Esophagus (tissue), 2 donors: ENCODE measurements around the gene CYP4Z1. TPM values are rescaled to one million over a fixed set of nuclear protein-coding genes. Genes with fewer than 3 reads are reported as not detected.
"Not testable (repeated sequence)": the region's sequence is repeated elsewhere in the genome, so short reads cannot be mapped to it uniquely, and the experiment has no call there.

Source experiments
- H3K27ac ChIP-seq, 2 donors: one replicate each; pipeline ENCODE4 v1.5.1; 2013; ENCODE audit warnings: low read depth in 2 of 2, mild to moderate bottlenecking in 2 of 2, inconsistent platforms in 1 of 2, low read length in 1 of 2, moderate library complexity in 1 of 2
- H3K27me3 ChIP-seq, 2 donors: one replicate each; pipeline ENCODE4 v1.6.1; 2013; ENCODE audit warnings: low read length in 2 of 2, control low read depth in 1 of 2, mild to moderate bottlenecking in 1 of 2; ENCODE audit not compliant: insufficient read depth in 2 of 2, control insufficient read depth in 1 of 2
- H3K36me3 ChIP-seq, 2 donors: one replicate each; pipeline ENCODE4 v1.6.1; 2013; ENCODE audit warnings: low read length in 1 of 2; ENCODE audit not compliant: control insufficient read depth in 2 of 2, insufficient read depth in 2 of 2
- H3K4me1 ChIP-seq, 2 donors: one replicate each; pipeline ENCODE4 v1.6.1; 2013; ENCODE audit warnings: low read length in 1 of 2; ENCODE audit not compliant: control insufficient read depth in 2 of 2, insufficient read depth in 2 of 2
- H3K4me3 ChIP-seq, 2 donors: one replicate each; pipeline ENCODE4 v1.5.1; 2013; ENCODE audit warnings: low read length in 2 of 2, mild to moderate bottlenecking in 2 of 2, low read depth in 1 of 2, moderate library complexity in 1 of 2
- H3K9me3 ChIP-seq, 2 donors: one replicate each; pipeline ENCODE4 v1.6.1; 2013; ENCODE audit warnings: mild to moderate bottlenecking in 2 of 2, low read depth in 1 of 2, low read length in 1 of 2, moderate library complexity in 1 of 2; ENCODE audit not compliant: control insufficient read depth in 2 of 2, insufficient read depth in 1 of 2
- WGBS, 2 donors: extraction: QIAGEN DNeasy Blood & Tissue Kit; methylation state at CpG; one replicate each; pipeline ENCODE4 v1.1.7; 2013; 5-methylcytosine and 5-hydroxymethylcytosine counted together
- polyA plus RNA-seq, 2 donors: library from polyadenylated mRNA; stranded (reverse); fragments of 200-250 nt; gene quantifications; one replicate each; pipeline ENCODE4 v1.2.3, GENCODE V29; 2013
- donor health status: healthy with polysubstance abuse.
- donor health status: Bipolar disorder and iron deficiency.

Gene CYP4Z1
- polyA plus RNA-seq, 2 donors, result 0.20 to 0.73 TPM

DNA sequence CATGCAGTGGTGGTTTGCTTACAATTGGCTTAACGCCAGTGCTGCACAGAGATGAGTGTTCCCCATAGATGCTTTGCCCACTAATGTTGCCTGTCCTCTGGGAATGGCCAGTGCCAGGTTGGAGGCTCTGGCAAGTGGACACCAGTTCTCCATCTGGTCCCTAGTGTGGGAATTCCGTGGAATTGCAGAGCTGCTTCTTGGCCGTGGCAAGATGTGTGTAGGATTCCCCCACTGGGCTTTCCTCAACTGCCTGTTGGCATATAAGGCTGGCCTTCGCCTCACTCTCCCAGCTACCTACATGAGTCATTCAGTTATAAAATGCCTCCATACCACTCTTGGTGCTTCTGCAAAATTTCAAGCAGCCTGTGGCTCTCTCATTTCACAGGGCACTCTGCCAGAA, 2.0 kb downstream of the CYP4Z1 start:
- H3K27me3 ChIP-seq, H3K9me3 ChIP-seq, H3K27ac ChIP-seq, H3K36me3 ChIP-seq, H3K4me1 ChIP-seq, H3K4me3 ChIP-seq: not testable (repeated sequence)
- 78 to 79% methylated on average over 4 of the region's 4 CpGs for WGBS, 2 donors

DNA sequence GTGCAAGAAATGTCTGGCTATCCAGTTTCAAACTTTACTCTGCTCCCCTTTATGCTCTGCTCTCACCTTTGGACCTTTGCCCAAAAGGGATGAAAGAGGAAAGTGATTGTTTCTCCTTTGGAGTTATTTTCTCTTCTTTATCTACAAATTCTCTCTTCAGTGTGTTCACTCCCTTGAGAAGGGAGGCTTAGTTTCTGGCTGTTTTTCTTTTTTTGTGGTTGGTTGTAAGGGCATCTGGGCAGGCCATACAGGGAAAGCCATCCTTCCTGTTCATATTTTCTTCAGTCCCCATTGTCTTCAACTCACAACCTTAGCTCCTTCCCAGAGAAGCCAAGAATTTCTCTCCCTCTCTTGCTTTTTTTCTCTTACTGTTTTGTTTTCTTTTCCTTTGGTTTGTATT, 2.5 kb downstream of the CYP4Z1 start:
- not testable (repeated sequence) for H3K9me3 ChIP-seq, H3K27ac ChIP-seq, H3K4me1 ChIP-seq, H3K27me3 ChIP-seq, H3K4me3 ChIP-seq, H3K36me3 ChIP-seq

DNA sequence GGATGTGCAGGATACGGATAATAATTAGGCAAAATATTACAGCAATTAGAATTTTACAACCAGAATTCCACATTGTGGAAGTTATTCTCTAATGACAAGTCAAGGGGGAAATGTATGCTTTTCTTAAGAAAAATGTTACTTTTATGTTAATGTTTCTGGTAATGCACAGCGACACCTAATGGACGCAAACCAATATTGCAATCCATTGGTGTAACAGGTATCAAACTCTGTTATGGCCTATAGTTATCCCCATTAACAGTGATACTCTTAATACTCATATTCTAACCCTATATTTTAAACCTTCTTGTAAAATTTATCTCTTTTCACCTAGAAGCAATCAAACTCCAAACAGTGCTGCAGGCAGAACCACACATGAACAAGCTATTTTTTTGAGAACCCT, 22.3 kb downstream of the CYP4Z1 start:
- not testable (repeated sequence) for H3K4me1 ChIP-seq, H3K9me3 ChIP-seq, H3K4me3 ChIP-seq, H3K27me3 ChIP-seq, H3K36me3 ChIP-seq, H3K27ac ChIP-seq
- whole genome bisulfite sequencing, 2 donors, result 5 to 7% methylated on average over 3 of the region's 3 CpGs

DNA sequence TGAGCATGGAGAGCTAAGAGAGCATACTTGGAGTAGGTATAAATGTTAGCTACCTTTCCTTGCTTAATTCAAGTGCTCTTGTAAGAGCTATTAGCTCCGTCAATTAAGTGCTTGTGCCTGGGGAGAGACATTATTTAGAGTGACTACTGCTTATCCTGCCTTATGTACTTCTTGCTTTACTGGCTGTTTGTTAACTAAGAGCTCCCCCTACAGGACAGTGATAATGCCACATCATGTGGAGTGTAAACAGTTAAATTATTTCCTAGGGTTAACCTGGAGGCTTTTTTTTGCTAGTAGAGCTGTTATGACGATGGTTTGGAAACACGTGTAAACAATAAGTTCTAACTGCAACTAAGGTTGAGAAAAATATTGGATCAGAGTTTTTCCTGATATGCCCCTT, 24.4 kb downstream of the CYP4Z1 start:
- not testable (repeated sequence) for H3K36me3 ChIP-seq, H3K27me3 ChIP-seq, H3K27ac ChIP-seq, H3K9me3 ChIP-seq, H3K4me3 ChIP-seq, H3K4me1 ChIP-seq
- 16 to 22% methylated on average over 3 of the region's 3 CpGs for WGBS, 2 donors

DNA sequence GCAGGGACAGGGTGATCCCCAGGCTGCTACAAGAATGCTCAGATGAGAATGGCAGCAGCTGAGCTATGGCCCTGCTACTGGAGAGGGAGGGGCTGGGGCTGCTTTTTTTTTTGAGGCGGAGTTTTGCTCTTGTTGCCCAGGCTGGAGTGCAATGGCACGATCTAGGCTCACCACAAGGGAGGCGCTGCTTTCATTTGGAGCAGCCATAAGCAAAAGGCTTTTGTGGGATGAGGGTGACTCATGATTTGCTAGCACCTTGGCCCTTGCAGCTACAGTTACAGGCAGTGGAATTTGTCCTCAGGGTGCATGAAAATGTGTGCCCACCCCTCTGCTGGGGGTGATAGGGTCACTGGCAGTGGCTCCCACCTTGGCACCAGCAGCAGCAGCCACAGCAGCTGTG, 37.8 kb downstream of the CYP4Z1 start:
- 87 to 89% methylated on average over 3 of the region's 3 CpGs for WGBS, 2 donors
- Histone ChIP-seq H3K27ac (no peak overlapping the region), H3K4me1 (no peaks in the 10 kb centered on the region), H3K36me3 (no peaks in the 10 kb centered on the region), H3K27me3 (no peaks in the 10 kb centered on the region), H3K4me3 (no peak overlapping the region), H3K9me3 (peaks cover 0 to 3% of the 10 kb centered on the region in 2 donors)

DNA sequence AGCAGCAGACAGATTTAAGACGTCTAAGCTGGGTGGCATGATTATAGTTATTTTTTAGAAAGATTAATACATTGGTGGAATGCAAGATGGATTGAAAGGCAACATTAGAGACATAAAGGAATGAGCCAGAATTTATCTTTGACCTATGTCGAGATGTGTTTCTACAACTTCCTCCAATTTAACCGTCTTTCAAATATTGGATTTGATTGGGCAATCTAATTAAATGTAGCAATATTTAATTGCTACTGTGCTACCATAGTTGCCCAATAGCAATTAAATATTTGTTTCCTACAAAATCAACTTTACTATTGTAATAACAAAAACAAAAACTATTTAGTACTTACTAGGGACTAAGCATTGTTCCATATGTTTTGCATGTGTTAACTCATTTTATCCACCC, 39.8 kb downstream of the CYP4Z1 start:
- 84 to 86% methylated on average over 3 of the region's 3 CpGs for WGBS, 2 donors
- Histone ChIP-seq H3K27ac (no peak overlapping the region), H3K36me3 (no peaks in the 10 kb centered on the region), H3K4me3 (no peak overlapping the region), H3K9me3 (peaks cover 0 to 3% of the 10 kb centered on the region in 2 donors), H3K4me1 (no peaks in the 10 kb centered on the region), H3K27me3 (no peaks in the 10 kb centered on the region)

DNA sequence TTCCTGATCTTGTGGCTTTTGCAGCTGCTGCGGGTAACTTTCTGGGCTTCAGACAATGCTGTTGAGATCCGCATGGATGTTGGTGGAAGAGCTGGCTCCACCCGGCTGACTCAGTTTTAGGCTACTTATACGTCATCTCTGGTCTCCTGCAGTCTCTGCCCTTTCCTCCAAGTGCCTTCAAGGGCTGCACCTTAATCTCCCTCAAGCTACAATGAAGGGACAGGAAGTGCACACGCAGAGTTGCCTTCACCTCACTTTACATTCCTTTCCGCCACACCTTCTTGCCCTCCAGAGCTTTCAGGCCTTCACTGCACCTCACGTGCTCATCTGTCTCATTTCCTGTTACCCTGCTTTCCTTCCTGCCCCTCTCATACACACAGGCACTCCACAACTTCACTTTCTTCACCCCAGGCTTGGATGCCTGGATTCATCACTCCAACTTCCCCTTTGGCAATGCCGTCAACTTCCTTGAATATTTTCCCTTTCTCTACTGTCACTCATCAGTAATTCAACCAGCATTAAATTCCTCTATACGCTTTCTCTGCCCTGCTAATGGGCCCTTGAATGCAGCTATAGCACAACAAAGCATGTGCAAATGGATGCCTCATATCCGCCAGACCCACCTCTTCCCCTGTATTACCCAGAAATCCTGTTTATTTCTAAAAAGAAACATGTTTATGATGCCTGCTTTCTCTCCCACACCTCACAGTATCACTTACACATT, 41.0 kb downstream of the CYP4Z1 start:
- not testable (repeated sequence) for H3K4me3 ChIP-seq, H3K4me1 ChIP-seq, H3K9me3 ChIP-seq, H3K36me3 ChIP-seq, H3K27me3 ChIP-seq, H3K27ac ChIP-seq
- WGBS, 2 donors, result 45 to 50% methylated on average over 8 to 10 of the region's 10 CpGs

DNA sequence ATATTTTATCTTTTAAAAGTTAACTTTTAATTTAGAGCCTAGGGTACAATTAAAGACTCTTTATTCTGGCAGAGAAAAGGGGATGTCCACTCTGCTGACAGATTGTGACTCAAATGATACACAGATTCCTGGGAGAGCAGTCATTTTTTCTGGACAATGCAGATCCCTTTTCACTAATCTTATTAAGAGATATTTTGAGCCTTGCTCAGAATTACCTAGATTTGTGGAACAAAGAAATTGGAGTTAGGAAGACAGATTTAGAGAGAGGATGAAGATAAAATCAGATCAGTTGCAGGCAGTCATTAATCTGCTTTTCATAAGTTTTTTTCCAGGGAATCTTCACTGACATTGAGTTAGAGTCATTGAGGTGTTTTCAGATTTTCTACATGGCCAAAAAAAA, 42.5 kb downstream of the CYP4Z1 start:
- H3K4me3 ChIP-seq, H3K9me3 ChIP-seq, H3K27me3 ChIP-seq, H3K27ac ChIP-seq, H3K4me1 ChIP-seq, H3K36me3 ChIP-seq: not testable (repeated sequence)

DNA sequence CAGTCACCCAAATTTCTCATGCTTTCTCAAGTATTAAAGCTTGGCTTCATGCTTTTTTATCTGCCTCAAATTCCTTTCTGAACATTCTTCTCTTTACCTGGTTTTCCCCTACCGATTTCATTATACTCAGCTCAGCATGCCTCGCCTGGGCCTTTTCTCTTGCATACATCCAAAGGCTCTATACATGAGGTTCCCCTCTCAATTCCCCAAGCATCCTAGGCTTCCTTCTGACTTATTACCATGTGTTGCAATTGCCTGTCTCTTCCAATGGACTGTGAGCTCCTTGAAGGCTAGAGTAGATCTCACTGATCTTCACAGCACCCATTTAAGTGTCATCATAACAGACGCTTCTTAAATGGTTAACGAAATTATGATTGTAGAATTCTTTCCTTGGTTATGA, 46.1 kb downstream of the CYP4Z1 start:
- WGBS, 2 donors, result 87 to 89% methylated on average over 4 of the region's 4 CpGs
- no peaks in the 10 kb centered on the region for H3K27me3 ChIP-seq
- no peaks in the 10 kb centered on the region for H3K9me3 ChIP-seq
- no peak overlapping the region for H3K4me3 ChIP-seq
- H3K27ac ChIP-seq, result no peak overlapping the region
- no peaks in the 10 kb centered on the region for H3K4me1 ChIP-seq
- no peaks in the 10 kb centered on the region for H3K36me3 ChIP-seq

DNA sequence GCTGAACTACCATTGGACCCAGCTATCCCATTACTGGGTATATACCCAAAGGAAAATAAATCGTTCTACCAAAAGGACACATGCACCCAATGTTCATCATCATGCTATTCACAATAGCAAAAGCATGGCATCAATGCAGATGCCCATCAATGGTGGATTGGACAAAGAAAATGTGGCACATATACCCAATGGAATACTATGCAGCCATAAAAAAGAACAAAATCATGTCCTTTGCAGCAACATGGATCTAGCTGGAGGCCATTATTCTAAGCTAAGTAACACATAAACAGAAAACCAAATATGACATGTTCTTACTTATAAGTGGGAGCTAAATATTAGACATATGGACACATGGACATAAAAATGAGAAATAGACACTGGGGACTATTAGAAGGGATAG, 54.0 kb downstream of the CYP4Z1 start:
- WGBS, 2 donors, result 88 to 89% methylated on average over 1 of the region's 1 CpG
- H3K36me3 ChIP-seq, H3K9me3 ChIP-seq, H3K4me1 ChIP-seq, H3K27me3 ChIP-seq, H3K4me3 ChIP-seq, H3K27ac ChIP-seq: not testable (repeated sequence)
